ENCODE results near the gene RASL12.

Gene RASL12

GRCh38 chr15:65059369-65059750, 8.4 kb downstream of the RASL12 start:
- no peak for DNase-seq (ENCODE audit: low read depth)
- H3K4me3 ChIP-seq (ENCODE audit: low read length) = no peak overlapping the region
- TF ChIP-seq CTCF (conservative IDR thresholded peaks at IDR 0.05; ENCODE audit: low read depth, low read length) = no peak

DNA sequence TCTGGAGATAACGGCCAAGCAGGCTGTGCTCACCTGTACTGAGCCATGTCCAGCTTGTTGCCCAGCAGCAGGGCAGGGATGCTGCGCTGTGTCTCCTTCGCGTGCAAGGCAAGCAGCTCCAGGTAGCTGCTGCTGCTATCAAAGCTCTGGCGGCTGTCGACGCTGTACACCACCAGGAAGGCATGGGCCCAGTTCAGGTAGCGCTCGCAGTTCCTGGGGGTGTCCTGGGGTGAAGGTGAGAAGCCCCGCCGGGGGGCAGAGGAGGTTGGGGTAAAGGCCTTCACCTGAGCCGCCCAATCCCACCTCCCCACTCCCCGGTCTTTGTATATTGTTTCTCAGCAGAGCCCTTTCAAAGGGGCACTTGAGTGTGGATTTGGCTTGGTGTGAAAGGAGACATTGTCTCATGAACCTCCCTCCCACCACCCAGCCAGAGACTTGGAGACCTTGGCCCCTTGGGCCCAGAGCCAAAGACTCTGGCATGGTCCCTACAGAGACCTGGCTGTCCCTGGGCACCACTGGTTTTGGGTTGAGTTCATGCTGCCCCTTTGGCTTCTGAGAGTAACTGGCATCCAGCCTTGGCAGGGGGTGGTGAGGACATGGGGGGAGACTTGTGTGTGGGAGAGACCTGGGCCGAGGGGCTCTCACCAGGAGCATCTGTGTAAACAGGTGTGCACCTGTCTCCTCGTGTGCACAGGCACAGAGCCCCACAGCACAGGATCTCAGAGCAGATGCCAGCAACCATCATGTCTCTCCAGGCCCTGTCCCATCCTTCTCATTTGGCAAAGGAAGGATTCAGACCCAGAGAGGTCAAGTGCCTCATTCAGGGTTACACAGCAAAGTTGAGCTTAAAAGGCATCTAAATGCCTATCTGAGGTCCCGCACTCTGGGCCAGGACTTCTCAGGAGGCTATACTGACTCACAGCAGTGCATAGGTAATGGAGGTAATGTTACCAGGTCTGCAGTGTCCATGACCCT, 9.1 kb downstream of the RASL12 start:
- DNase-seq (ENCODE audit: low read depth) = no peak
- TF ChIP-seq CTCF (conservative IDR thresholded peaks at IDR 0.05; ENCODE audit: low read depth, low read length) = no peak
- no peak overlapping the region for H3K4me3 ChIP-seq (ENCODE audit: low read length)

DNA sequence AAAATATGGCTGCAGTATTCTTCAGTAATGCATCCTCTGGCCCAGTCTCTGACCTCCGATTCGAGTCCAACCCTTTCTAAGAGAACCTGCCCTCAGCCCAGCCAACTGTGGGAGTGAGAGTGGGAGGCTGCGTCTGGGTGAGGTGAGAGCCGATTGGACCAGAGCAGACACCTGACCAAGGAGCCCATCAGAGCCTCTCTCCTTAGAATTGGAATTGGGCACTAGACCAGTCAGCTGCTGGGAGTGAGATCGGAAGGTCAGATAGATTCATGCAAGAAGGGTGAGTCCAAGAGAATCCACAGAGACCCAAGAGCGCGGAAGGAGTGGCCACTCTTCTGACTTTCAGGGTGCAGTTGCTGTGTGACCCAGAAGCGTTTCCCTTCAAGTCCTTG, 10.2 kb downstream of the RASL12 start:
- DNase-seq (ENCODE audit: low read depth) = no peak

GRCh38 chr15:65056868-65057548, 10.8 kb downstream of the RASL12 start:
- no peak overlapping the region for H3K4me3 ChIP-seq (ENCODE audit: low read length)
- no peak for DNase-seq (ENCODE audit: low read depth)
- TF ChIP-seq CTCF (conservative IDR thresholded peaks at IDR 0.05; ENCODE audit: low read depth, low read length) = no peak

More for the DNA sequence above, 10.2 kb downstream of the RASL12 start:
- H3K4me3 ChIP-seq (ENCODE audit: low read length) = no peak overlapping the region
- no peak for TF ChIP-seq CTCF (conservative IDR thresholded peaks at IDR 0.05; ENCODE audit: low read depth, low read length)

GRCh38 chr15:65056106-65056505, 11.7 kb downstream of the RASL12 start:
- no peak for DNase-seq (ENCODE audit: low read depth)
- no peak for TF ChIP-seq CTCF (conservative IDR thresholded peaks at IDR 0.05; ENCODE audit: low read depth, low read length)
- no peak overlapping the region for H3K4me3 ChIP-seq (ENCODE audit: low read length)

DNA sequence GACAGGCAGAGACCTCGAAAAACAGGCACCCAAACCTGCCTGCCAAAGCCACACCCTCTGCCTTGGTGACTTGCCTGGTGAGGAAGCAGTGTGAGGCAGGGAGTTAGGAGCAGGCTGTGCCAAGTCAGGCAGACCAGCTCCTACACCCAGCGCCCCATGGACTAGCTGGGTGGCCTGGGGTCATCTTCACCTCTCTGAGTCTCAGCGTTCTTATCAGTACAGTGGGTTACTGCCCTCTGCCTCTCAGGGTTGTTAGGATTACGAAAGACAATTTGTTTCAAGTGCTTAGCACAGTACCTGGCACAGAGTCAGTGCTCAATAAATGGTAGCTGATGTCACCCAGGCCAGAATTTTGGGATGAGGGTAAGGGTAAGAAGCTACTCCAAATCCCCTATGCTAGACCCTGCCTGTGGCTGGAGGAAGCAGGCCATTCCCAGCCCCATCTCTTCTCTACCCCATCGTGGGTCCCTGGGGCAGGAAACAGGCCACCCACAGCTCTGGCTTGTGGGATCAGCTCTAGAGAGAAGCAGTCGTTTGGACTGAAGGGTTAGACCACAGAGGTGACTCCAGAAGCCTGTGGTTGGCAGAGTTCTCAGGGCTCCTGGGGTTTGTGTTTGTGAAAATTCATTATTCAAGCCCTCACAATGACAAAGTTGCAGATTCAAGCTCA, 12.5 kb downstream of the RASL12 start:
- H3K4me3 ChIP-seq (ENCODE audit: low read length) = no peak overlapping the region
- no peak for DNase-seq (ENCODE audit: low read depth)
- no peak for TF ChIP-seq CTCF (conservative IDR thresholded peaks at IDR 0.05; ENCODE audit: low read depth, low read length)

All from retinal pigment epithelial cell (primary cell).